Measurements from ENCODE around the gene NOTUM. TPM values are rescaled to one million over a fixed set of nuclear protein-coding genes. Genes with fewer than 3 reads are reported as not detected.

The NOTUM gene
- polyA plus RNA-seq, 1 experiment, result 0.06 TPM

GRCh38 chr17:81992306-81993102 is 31.5 kb upstream of the NOTUM start:
- Histone ChIP-seq H3K4me3 (ENCODE audit: low read depth, low read length) (no peak overlapping the region), H3K27me3 (ENCODE audit: control insufficient read depth, insufficient read depth, low read length) (no peaks in the 10 kb centered on the region), H3K36me3 (ENCODE audit: control insufficient read depth, insufficient read depth, low read length) (peaks cover 3% of the 10 kb centered on the region; the same call in 1 of the 2 replicates)
- CTCF ChIA-PET, result interaction anchor here (1.1 to 2.6 kb wide), 4 partner anchors 9 to 32 kb away, joined by 3 to 16 read pairs (median 4); partner anchors contain the start of gene NOTUM
- DNase-seq (ENCODE audit: low read depth), result no peak
- POLR2A ChIA-PET, result interaction anchor here (1.0 kb wide), 1 partner anchor 11 kb away, joined by 4 read pairs; no protein-coding TSS in a partner anchor
- TF ChIP-seq, protein P1, sequence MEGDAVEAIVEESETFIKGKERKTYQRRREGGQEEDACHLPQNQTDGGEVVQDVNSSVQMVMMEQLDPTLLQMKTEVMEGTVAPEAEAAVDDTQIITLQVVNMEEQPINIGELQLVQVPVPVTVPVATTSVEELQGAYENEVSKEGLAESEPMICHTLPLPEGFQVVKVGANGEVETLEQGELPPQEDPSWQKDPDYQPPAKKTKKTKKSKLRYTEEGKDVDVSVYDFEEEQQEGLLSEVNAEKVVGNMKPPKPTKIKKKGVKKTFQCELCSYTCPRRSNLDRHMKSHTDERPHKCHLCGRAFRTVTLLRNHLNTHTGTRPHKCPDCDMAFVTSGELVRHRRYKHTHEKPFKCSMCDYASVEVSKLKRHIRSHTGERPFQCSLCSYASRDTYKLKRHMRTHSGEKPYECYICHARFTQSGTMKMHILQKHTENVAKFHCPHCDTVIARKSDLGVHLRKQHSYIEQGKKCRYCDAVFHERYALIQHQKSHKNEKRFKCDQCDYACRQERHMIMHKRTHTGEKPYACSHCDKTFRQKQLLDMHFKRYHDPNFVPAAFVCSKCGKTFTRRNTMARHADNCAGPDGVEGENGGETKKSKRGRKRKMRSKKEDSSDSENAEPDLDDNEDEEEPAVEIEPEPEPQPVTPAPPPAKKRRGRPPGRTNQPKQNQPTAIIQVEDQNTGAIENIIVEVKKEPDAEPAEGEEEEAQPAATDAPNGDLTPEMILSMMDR (IDR thresholded peaks at IDR 0.05; ENCODE audit: insufficient read depth, low read depth, low read length), result no peak

DNA sequence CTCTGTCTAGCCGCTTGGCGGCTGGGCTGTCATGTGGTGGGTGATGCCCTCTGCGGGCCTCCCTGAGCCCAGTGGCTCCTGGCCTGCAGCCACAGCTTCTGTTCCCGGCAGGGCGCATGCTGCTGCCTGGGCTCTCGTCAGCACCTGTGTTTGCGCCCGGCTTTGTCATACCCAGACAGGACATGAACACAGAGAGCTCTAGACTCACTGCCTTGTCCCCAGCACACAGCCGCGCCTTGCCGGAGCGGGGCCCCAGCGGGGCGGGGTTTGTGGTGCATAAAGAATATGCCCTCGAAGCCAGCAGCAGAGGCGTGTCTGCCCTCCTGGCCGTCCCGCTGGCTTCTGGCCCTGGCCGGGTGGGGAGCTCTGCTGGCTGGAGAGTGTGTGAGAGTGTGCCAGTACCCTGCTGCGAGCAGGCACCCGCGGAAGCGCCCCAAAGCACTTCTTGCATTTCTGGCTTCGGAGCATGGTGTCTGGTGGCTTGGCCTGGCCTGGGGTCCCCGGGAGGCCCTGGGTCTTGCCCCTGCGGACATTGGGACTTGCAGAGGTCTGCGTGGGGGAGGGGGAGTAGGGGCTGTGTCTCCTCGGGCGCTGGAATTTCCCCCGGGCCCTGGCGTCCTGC is 30.8 kb upstream of the NOTUM start:
- Histone ChIP-seq H3K4me3 (ENCODE audit: low read depth, low read length) (no peak overlapping the region), H3K27me3 (ENCODE audit: control insufficient read depth, insufficient read depth, low read length) (no peaks in the 10 kb centered on the region), H3K36me3 (ENCODE audit: control insufficient read depth, insufficient read depth, low read length) (peaks cover 3% of the 10 kb centered on the region; the same call in 1 of the 2 replicates)
- no peak for DNase-seq (ENCODE audit: low read depth)
- TF ChIP-seq, protein P1 (IDR thresholded peaks at IDR 0.05; ENCODE audit: insufficient read depth, low read depth, low read length), result no peak
- CTCF ChIA-PET, result interaction anchor here (0.6 to 2.6 kb wide), 5 partner anchors 9 to 32 kb away, joined by 3 to 16 read pairs (median 4); partner anchors contain the start of gene NOTUM
- POLR2A ChIA-PET, result interaction anchor here (1.0 kb wide), 1 partner anchor 12 kb away, joined by 4 read pairs; no protein-coding TSS in a partner anchor

- ChIA-PET CTCF (interaction anchor here (0.6 to 2.6 kb wide), 7 partner anchors 8 to 31 kb away, joined by 3 to 16 read pairs (median 3); partner anchors contain the start of gene NOTUM), POLR2A (interaction anchor here (1.0 kb wide), 1 partner anchor 13 kb away, joined by 4 read pairs; no protein-coding TSS in a partner anchor)
- TF ChIP-seq, protein P1 (IDR thresholded peaks at IDR 0.05; ENCODE audit: insufficient read depth, low read depth, low read length), result no peak
- H3K27me3 ChIP-seq (ENCODE audit: control insufficient read depth, insufficient read depth, low read length), result no peaks in the 10 kb centered on the region
- DNase-seq (ENCODE audit: low read depth), result no peak
- no peak overlapping the region for H3K4me3 ChIP-seq (ENCODE audit: low read depth, low read length)
- H3K36me3 ChIP-seq (ENCODE audit: control insufficient read depth, insufficient read depth, low read length), result peaks cover 4% of the 10 kb centered on the region
Observed at GRCh38 chr17:81990836-81991683, 30.1 kb upstream of the NOTUM start.

- POLR2A ChIA-PET, result no interaction called here
- CTCF ChIA-PET, result no interaction called here
Observed at GRCh38 chr17:81987161-81987770, 26.3 kb upstream of the NOTUM start.

More at GRCh38 chr17:81987161-81987770, 26.3 kb upstream of the NOTUM start:
- TF ChIP-seq, protein P1 (IDR thresholded peaks at IDR 0.05; ENCODE audit: insufficient read depth, low read depth, low read length), result no peak
- peaks cover 14% of the 10 kb centered on the region for H3K36me3 ChIP-seq (ENCODE audit: control insufficient read depth, insufficient read depth, low read length)
- DNase-seq (ENCODE audit: low read depth), result no peak
- H3K27me3 ChIP-seq (ENCODE audit: control insufficient read depth, insufficient read depth, low read length), result no peaks in the 10 kb centered on the region
- no peak overlapping the region for H3K4me3 ChIP-seq (ENCODE audit: low read depth, low read length)

All from BJ (cell line).